HG02852 (cell line): ENCODE results near the gene ADIG.
"Not testable (repeated sequence)": the region's sequence is repeated elsewhere in the genome, so short reads cannot be mapped to it uniquely, and the experiment has no call there.

ENCODE experiments used
- ATAC-seq: cut with Tn5 transposase; IDR thresholded peaks from one replicate; pipeline ENCODE4 v1.9.1; 2021; ENCODE audit warnings: mild to moderate bottlenecking, moderate library complexity; ENCODE audit not compliant: unreplicated experiment

The ADIG gene

DNA sequence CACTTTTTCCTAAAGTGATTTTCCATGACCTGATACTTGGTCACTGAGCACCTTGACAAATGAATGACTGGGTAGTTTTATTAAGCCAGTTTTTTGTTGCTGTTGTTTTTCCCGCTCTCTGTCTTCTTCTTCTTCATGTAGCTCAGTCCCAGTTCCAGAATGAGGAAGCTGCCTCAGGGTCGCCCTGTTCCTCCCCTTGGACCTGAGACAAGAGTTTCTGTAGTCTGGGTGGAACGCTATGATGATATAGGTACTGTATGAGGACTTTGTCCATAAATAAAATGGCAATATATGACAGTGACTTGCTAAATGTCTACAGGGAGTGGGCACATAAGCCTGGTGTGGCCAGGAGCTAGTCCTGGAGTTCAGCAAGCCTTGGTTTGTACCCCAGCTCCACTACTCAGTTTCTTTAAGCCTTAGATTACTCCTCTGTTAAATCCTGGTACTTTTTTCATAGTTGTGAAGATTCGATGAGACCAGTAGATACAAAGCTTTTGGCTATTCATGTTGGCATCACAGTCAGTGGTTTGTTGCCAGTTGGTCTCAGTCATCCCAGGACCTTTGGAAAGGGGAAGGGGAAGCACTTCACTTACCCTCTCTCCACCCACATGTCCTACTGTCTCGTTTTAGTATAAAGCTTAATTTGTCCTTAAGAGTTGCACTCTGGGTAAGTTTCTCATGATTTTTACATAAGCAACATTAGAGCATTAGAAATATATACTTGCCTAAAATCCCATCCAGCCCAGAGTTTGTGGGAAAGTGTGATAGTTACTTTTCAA lies 11.1 kb upstream of the ADIG start:
- no peak for ATAC-seq

DNA sequence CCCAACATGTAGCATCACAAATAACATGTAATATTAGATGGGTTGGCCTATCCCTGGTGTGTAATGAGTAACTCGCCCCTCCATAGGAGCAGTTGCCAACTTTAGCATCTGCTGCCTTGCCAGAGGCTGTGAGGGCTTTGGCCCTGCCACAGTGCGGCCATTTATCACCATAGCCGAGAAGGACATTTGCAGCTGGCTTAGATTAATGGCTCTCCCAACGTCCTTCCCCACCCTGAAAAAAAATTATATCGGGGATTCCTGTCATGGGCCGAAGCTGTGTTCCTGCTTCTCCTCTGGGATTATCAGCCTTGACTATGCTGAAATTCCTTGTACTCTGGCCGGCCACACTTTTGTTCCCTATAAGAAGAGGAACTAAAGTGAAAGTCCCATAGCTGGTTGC lies 7.6 kb upstream of the ADIG start:
- no peak for ATAC-seq

DNA sequence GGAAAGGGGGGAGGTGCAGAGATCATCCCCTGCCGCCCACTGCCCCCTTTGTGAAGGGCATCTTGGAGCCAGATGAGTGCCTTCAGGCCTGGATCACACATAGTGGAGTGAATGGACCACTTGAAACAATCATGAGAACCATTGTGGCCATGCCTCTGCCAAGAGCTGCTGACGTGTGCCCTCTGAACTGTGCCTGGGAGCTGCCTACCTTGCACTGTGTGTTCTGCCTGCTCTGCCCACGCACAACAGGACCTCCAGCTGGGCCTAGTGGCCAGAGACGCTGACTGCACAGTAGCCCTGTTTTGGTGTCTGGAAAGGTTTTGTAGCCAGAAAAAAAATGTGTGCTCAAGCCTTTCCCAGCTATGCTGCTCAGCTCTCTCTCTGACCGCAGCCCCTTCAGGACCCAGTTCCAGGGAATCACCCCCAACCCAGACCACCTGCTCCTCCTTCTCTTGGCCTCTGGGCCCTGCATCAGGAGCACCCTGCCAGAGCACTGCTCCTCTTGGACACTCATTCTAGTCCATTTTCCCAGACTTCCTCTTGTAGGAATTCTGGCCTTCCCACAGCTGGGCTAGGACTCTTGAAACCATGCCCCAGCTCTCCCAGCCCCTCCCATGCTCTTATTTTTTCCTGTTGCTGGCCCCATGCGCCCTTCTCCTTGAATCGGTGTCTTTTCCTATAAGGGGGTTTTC lies 1.6 kb upstream of the ADIG start:
- no peak for ATAC-seq

DNA sequence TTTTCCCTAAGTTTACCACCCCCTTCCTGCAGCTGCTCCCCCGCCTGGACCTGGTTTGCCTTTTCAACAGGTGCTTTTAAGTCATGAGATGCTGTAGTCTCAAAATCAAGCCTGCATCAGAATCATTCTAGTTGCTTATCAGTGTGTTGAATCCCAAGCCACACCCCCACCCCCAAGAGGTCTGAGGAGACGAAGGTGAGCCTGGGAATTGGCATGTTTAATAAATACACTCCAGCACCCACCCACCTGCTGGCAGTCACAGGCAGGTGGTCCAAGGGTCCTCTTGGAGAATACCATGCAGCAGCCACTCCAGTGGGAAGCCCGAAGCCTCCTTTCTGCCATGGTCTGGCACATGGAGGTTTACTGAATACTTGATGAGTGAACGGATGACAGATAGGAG lies 1.1 kb upstream of the ADIG start:
- ATAC-seq, result no peak

DNA sequence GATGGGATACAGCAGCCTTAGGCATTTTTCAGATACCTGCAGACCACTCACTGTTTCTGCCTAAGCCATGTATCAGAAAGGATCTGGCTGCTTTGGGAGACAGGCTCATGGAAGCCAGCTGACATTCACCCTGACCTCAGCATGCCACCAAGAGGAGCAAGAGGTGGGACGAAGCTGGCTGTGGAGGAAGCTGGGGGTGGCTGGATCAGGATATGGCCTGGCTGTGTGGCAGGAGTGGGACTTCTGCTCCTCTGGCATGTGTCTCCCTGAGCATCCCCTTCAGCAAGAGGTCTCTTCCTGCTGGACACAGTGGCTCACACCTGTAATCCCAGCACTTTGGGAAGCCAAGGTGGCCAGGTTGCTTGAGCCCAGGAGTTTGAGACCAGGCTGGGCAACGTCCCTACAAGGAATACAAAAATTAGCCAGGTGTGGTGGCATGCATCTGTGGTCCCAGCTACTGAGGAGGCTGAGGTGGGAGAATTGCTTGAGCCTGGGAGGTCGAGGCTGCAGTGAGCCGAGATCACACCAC lies 897 bp downstream of the ADIG start:
- no peak for ATAC-seq

- no peak for ATAC-seq
These were observed 2.3 kb downstream of the ADIG start for GRCh38 chr20:38583306-38583705.

- no peak for ATAC-seq
These were observed 3.2 kb downstream of the ADIG start for GRCh38 chr20:38584099-38584763.

- no peak for ATAC-seq
These were observed 4.6 kb downstream of the ADIG start for GRCh38 chr20:38585404-38586180.

- no peak for ATAC-seq
These were observed 5.2 kb downstream of the ADIG start for GRCh38 chr20:38586181-38586525.

DNA sequence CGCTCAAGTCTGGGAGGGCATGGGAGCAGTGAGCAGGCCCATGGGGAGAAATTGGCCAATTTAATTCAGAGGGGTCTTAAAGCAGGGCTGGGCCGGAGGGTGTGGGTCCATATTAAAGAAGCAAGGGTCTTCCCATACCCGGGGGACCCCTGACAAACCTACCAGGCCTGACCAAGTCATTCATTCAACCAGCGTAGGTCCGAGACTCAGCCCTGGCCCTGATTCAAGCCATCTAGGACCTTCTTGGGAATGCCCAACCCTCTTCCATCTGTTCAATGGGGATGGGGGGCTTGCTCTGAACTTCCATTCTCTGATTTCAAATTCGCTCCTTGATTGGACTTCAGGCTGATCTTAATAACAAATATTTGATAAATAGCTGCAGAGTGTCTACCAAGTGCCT lies 7.3 kb downstream of the ADIG start:
- no peak for ATAC-seq

GRCh38 chr20:38589351-38589750 lies 8.4 kb downstream of the ADIG start:
- no peak for ATAC-seq

DNA sequence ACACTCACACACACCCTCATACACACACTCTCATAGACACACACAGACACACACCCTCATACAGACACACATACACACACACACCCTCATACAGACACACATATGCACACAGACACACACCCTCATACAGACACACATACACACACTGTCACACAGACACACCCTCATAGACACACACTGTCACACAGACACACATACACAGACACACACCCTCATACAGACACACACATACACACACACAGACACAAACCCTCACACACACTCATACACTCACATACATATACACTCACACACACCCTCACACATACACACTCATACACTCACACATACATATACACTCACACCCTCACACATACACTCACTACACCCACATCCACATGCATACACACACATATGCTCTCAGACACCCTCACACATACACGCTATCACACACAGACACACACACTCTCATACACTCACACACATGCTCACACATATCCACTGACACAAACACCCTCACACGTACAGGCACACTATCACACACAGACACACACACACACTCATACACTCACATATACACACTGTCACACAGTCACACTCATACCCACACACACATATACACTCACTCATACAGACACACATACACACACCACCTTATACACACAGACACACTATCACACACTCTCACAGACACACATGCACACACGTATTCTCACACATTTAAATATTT lies 9.1 kb downstream of the ADIG start:
- no peak for ATAC-seq

DNA sequence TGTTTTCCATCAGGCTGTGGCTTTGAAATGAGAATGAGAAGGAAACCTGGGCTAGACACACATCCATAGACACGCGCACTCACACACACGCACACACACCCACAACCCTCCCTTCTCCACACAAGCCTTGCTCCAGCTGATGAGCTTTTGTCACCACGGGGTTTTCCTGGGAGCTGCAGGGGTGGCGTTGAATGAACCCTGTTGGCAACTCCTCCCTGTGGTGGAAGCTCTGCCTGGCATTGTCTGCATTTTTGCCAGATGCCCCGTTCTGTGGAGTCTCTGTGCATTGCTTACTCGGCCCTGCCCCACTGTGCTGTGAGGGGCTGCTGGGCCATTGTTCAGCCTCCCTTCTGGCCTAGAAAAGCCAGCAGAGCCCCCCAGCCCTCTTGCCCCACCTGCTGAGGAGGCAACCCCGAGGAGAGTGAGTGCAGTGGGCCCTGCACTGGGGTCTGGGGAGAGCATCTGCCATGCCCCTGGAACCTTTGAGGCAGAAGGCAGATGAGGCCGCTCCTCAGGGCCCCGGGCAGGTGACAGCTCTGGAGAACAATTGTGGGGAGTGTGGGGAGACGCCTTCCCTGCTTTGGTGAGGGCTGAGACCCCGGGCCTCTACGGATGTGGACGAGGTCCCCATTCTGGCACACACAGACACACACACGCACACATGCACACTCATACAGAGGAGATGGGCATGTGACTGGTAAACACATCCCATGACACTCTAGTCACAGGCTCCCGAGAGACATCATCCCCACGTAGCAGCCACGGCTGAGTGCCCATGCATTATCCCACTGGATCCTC lies 9.9 kb downstream of the ADIG start:
- no peak for ATAC-seq

DNA sequence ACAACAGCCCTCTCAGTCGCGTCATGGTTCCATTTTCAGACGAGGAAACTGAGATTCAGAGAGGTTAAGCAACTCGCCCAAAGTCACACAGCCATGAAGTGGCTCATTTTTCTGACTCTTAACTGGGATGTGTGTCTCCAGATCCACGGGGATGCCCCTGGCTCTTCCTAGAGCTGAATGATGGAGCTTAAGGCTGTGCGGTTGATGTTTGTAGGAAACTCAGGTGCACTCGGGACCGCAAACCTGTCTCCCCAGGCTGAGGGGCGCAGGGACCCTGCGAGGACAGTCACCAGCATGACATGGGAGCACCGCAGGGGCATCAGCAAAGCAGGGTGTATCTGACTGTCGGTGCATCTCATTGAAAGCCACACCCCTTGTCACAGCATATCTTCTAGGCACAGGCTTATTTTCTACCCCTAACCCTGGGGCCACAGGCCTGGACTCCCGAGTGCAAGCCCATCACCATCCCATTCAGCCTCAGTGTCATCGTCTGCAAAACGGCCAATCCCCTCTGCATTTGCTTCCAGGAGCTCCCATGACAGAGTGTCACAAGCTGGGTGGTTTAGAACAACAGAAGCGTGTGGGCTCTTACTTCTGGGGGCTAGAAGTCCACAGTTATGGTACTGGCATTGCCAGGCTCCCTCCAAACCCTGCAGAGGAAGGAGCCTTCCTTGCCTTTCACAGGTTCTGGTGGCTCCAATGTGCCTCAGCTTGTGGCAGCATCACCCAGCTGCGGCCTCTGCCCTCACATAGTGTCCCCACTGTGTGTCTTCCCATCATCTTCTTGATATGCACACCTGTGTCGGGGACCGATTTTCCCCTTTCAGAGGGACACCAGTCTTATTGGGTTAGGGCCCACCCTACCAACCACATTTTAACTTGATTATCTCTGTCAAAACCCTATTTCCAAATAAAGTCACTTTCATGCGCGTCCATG lies 10.7 kb downstream of the ADIG start:
- ATAC-seq, result no peak

DNA sequence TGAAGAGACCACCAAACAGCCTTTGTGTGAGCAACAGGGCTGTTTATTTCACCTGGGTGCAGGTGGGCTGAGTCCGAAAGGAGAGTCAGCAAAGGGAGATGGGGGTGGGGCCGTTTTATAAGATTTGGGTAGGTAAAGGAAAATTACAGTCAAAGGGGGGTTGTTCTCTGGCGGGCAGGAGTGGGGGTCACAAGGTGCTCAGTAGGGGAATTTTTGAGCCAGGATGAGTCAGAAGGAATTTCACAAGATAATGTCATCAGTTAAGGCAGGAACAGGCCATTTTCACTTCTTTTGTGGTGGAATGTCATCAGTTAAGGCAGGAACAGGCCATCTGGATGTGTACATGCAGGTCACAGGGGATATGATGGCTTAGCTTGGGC lies 11.4 kb downstream of the ADIG start:
- not testable (repeated sequence) for ATAC-seq

GRCh38 chr20:38594281-38594680 lies 13.3 kb downstream of the ADIG start:
- not testable (repeated sequence) for ATAC-seq

- ATAC-seq, result not testable (repeated sequence)
These were observed 14.9 kb downstream of the ADIG start for GRCh38 chr20:38595886-38596285.

- no peak for ATAC-seq
These were observed 18.4 kb downstream of the ADIG start for GRCh38 chr20:38599410-38599882.
